GM21619 (cell line): ENCODE data around the gene TMEM185A.
"Not testable (repeated sequence)": the region's sequence is repeated elsewhere in the genome, so short reads cannot be mapped to it uniquely, and the experiment has no call there.

ENCODE experiments used
- ATAC-seq: cut with Tn5 transposase; IDR thresholded peaks from one replicate; pipeline ENCODE4 v1.9.1; 2021; ENCODE audit not compliant: unreplicated experiment

TMEM185A gene

GRCh38 chrX:149563359-149563758, 68.2 kb downstream of the TMEM185A start:
- ATAC-seq = no peak

GRCh38 chrX:149555251-149555650, 76.3 kb downstream of the TMEM185A start:
- not testable (repeated sequence) for ATAC-seq

- ATAC-seq = not testable (repeated sequence)
Observed at GRCh38 chrX:149551939-149552248, 79.7 kb downstream of the TMEM185A start.

GRCh38 chrX:149551245-149551938, 80.2 kb downstream of the TMEM185A start:
- not testable (repeated sequence) for ATAC-seq

GRCh38 chrX:149550454-149550853, 81.1 kb downstream of the TMEM185A start:
- ATAC-seq = not testable (repeated sequence)

- not testable (repeated sequence) for ATAC-seq
Observed at GRCh38 chrX:149549701-149550100, 81.9 kb downstream of the TMEM185A start, which contains the start of gene HSFX3. TSS of gene HSFX3 (minus strand) at chrX:149549924. CDS start at chrX:149549852, 72 bp downstream.

GRCh38 chrX:149547782-149548181, 83.8 kb downstream of the TMEM185A start:
- ATAC-seq = not testable (repeated sequence)

- ATAC-seq = not testable (repeated sequence)
Observed at GRCh38 chrX:149546962-149547361, 84.6 kb downstream of the TMEM185A start.
